HG02938 (cell line): ENCODE data around the gene TMEM269.
"Not testable (repeated sequence)": the region's sequence is repeated elsewhere in the genome, so short reads cannot be mapped to it uniquely, and the experiment has no call there.

Source experiments
- ATAC-seq: cut with Tn5 transposase; IDR thresholded peaks from one replicate; pipeline ENCODE4 v1.9.1; 2021; ENCODE audit warnings: mild to moderate bottlenecking, moderate library complexity; ENCODE audit not compliant: unreplicated experiment

TMEM269 gene

GRCh38 chr1:42747125-42747524 lies 37.7 kb upstream of the TMEM269 start:
- no peak for ATAC-seq

GRCh38 chr1:42748021-42748420 lies 36.8 kb upstream of the TMEM269 start:
- no peak for ATAC-seq

- ATAC-seq = no peak
Measured at GRCh38 chr1:42748461-42749410, 36.1 kb upstream of the TMEM269 start.

GRCh38 chr1:42750041-42750440 lies 34.8 kb upstream of the TMEM269 start:
- no peak for ATAC-seq

- not testable (repeated sequence) for ATAC-seq
Measured at GRCh38 chr1:42751511-42752070, 33.2 kb upstream of the TMEM269 start.

- ATAC-seq = no peak
Measured at GRCh38 chr1:42752284-42752683, 32.5 kb upstream of the TMEM269 start.

- ATAC-seq = no peak
Measured at GRCh38 chr1:42753070-42753469, 31.7 kb upstream of the TMEM269 start.

- ATAC-seq = no peak
Measured at GRCh38 chr1:42756956-42757891, 27.6 kb upstream of the TMEM269 start.

GRCh38 chr1:42757892-42758275 lies 26.9 kb upstream of the TMEM269 start:
- ATAC-seq = no peak

GRCh38 chr1:42758641-42759040 lies 26.1 kb upstream of the TMEM269 start:
- ATAC-seq = no peak

GRCh38 chr1:42759114-42759513 lies 25.7 kb upstream of the TMEM269 start:
- no peak for ATAC-seq

GRCh38 chr1:42761567-42761966 lies 23.2 kb upstream of the TMEM269 start:
- no peak for ATAC-seq

GRCh38 chr1:42762269-42762668 lies 22.5 kb upstream of the TMEM269 start:
- ATAC-seq = no peak

GRCh38 chr1:42765269-42765668 lies 19.5 kb upstream of the TMEM269 start:
- no peak for ATAC-seq

GRCh38 chr1:42765832-42766740 lies 18.7 kb upstream of the TMEM269 start:
- peak; percentile 21 for ATAC-seq

GRCh38 chr1:42766741-42767509 lies 17.9 kb upstream of the TMEM269 start, which contains the start of the genes C1orf50 and P3H1:
C1orf50 (plus strand) TSS chr1:42767249; CDS start chr1:42767312, 63 bp downstream.
P3H1 (minus strand) TSS chr1:42767028; CDS start chr1:42766971, 57 bp downstream.
- ATAC-seq = peak; percentile 85

- ATAC-seq = peak; percentile 13
Measured at GRCh38 chr1:42767510-42768000, 17.2 kb upstream of the TMEM269 start.

- no peak for ATAC-seq
Measured at GRCh38 chr1:42768172-42768571, 16.6 kb upstream of the TMEM269 start.

GRCh38 chr1:42769811-42770210 lies 15.0 kb upstream of the TMEM269 start:
- ATAC-seq = no peak
